ENCODE results near the gene PABPN1. TPM values are rescaled to one million over a fixed set of nuclear protein-coding genes. Genes with fewer than 3 reads are reported as not detected.

PABPN1 gene, protein sequence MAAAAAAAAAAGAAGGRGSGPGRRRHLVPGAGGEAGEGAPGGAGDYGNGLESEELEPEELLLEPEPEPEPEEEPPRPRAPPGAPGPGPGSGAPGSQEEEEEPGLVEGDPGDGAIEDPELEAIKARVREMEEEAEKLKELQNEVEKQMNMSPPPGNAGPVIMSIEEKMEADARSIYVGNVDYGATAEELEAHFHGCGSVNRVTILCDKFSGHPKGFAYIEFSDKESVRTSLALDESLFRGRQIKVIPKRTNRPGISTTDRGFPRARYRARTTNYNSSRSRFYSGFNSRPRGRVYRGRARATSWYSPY
- 61.6 and 76.0 TPM in 2 replicates for total RNA-seq

GRCh38 chr14:23320584-23321571 is at the start of gene PABPN1:
TSS of gene PABPN1 (plus strand) at chr14:23321457. CDS start at chr14:23321470, 13 bp downstream.

DNA sequence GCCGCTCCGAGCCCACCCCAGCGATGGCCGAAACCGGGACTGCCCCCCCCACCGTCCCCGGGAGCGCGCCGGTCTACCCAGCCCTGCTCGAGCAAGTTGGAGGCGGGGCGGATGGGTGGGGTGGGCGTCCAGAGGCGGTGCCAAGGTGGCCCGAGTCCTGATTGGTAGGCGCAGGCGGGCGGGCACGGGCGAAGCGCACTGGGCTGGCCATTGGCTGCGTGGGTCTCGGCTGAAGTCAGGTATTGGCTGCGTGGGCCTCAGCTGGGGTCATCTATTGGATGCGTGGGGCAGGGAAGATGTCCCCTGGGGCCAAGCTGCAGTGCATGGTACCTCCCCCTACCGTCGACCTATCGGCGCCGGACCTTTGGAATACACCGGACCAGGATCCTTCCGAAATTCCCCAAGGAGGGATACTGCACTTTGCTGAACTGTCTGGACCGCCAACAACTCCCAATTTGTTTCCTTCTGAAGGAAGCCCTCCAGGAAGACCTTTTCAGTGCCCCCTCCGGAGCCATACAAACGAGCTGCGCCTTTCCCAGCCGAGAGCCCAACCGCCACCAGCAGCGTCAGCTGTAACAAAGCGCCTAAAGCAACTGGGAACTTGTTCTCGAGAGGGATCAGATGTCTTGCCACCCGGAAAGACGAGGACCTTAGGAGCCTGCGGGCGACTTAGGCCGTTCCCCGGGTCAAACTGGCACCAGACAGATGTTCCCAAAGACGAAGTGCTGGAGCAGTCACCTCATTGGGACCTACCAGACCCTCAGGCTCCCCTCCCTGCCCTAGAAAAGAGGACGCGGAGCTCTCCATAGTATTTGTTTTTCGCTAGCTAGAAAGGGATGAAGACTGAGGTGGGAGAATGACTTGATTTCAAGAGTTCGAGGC is 35.0 kb upstream of the PABPN1 start, which contains the start of gene HOMEZ:
Gene HOMEZ (minus strand): TSS at position 113 of the 882 bp plus-strand sequence. CDS start 180 bp downstream, outside the sequence.

GRCh38 chr14:23302290-23303225 is 18.7 kb upstream of the PABPN1 start, which contains the start of gene PPP1R3E:
TSS of gene PPP1R3E (minus strand) at chr14:23302859. CDS start at chr14:23302576, 283 bp downstream.

GRCh38 chr14:23306412-23307145 is 14.7 kb upstream of the PABPN1 start, which contains the start of gene BCL2L2:
TSS of gene BCL2L2 (plus strand) at chr14:23306833. CDS start at chr14:23307768, 935 bp downstream.

GRCh38 chr14:23352506-23353432 is 31.5 kb downstream of the PABPN1 start, which contains the start of gene SLC22A17:
TSS of gene SLC22A17 (minus strand) at chr14:23352887.

GRCh38 chr14:23365036-23365731 is 43.9 kb downstream of the PABPN1 start, which contains the start of gene EFS:
TSS of gene EFS (minus strand) at chr14:23365172. CDS start at chr14:23365025, 147 bp downstream.

DNA sequence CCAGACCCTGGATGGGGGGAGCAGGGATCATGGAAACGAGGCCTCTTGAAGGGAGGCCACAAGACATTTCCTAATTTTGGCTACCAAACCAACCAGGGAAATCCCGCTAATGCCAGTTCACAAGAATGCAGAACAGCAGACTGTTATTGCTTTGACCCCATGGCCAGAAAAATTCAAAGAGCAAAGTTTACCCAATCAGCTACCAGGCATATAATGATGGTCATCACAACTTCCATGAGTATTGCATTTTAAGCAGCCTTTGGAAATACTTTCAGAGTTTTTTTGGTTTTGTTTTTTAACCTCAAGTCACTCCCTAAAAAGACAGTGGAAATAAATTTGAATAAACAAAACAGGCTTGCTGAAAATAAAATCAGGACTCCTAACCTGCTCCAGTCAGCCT is 51.3 kb downstream of the PABPN1 start, which contains the start of gene IL25:
Gene IL25 (plus strand): TSS at position 301 of the 400 bp plus-strand sequence.

Other genes with a start within 250 kb of the PABPN1 start
- gene ACIN1, start 226.3 kb upstream of the PABPN1 start, total RNA-seq, result 65.8 and 66.5 TPM in 2 replicates
- 32.6 and 57.0 TPM in 2 replicates for gene C14orf119, start 226.0 kb upstream of the PABPN1 start, total RNA-seq
- gene CIROP, start 216.5 kb upstream of the PABPN1 start, total RNA-seq, result not detected in 2 replicates
- gene CEBPE, start 202.2 kb upstream of the PABPN1 start, total RNA-seq, result not detected in 2 replicates
- gene SLC7A8, start 137.8 kb upstream of the PABPN1 start, total RNA-seq, result not detected in 2 replicates
- not detected in 2 replicates for gene RNF212B, start 83.5 kb upstream of the PABPN1 start, total RNA-seq
- gene HOMEZ, start 35.3 kb upstream of the PABPN1 start, total RNA-seq, result 5.9 and 6.7 TPM in 2 replicates
- 1.00 and 2.1 TPM in 2 replicates for gene PPP1R3E, start 18.6 kb upstream of the PABPN1 start, total RNA-seq
- 7.7 and 11.4 TPM in 2 replicates for gene BCL2L2, start 14.6 kb upstream of the PABPN1 start, total RNA-seq
- gene SLC22A17, start 31.4 kb downstream of the PABPN1 start, total RNA-seq, result 0.20 TPM in 1 of 2 replicates, not detected in the other
- not detected in 2 replicates for gene EFS, start 43.7 kb downstream of the PABPN1 start, total RNA-seq
- gene IL25, start 51.4 kb downstream of the PABPN1 start, total RNA-seq, result not detected in 2 replicates
- gene CMTM5, start 55.6 kb downstream of the PABPN1 start, total RNA-seq, result not detected in 2 replicates
- gene MYH6, start 86.8 kb downstream of the PABPN1 start, total RNA-seq, result 0.05 TPM in 1 of 2 replicates, not detected in the other
- not detected in 2 replicates for gene MYH7, start 114.2 kb downstream of the PABPN1 start, total RNA-seq
- 30.2 and 33.4 TPM in 2 replicates for gene NGDN, start 148.2 kb downstream of the PABPN1 start, total RNA-seq
- under 0.01 and 0.69 TPM in 2 replicates for gene ZFHX2, start 230.3 kb downstream of the PABPN1 start, total RNA-seq
- gene THTPA, start 234.8 kb downstream of the PABPN1 start, total RNA-seq, result 5.5 and 8.3 TPM in 2 replicates
- gene AP1G2, start 246.3 kb downstream of the PABPN1 start, total RNA-seq, result 16.8 and 20.3 TPM in 2 replicates